ENCODE measurements around the gene LAD1. TPM values are rescaled to one million over a fixed set of nuclear protein-coding genes. Genes with fewer than 3 reads are reported as not detected.

The LAD1 gene
- total RNA-seq, 1 experiment from 2014 or later: 0.10 TPM

DNA sequence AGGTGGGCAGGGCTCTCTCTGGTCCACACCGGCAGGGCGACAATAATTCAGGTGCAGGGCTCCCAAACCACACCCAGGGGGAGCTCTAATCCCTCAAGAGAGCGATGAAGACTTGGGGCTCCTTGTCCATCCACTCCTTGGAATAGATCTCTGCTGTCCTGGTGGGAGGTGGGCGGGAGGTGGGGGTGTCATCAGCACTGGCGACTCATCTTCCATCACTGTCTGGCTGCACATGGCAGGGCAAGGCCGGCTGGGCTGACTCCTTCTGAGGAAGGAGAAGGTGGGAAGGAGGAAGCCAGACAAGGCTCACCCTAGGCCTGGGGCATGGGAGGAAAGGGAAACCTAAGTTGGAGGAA lies 50.9 kb downstream of the LAD1 start:
- H3K27me3 ChIP-seq (ENCODE audit: control insufficient read depth, insufficient read depth, low read length): peaks cover 2% of the 10 kb centered on the region
- intact Hi-C loops (cut with micrococcal nuclease; ENCODE audit: unreplicated experiment): loop anchor here (5.0 kb wide), 1 partner anchor 96 kb away; no protein-coding TSS in a partner anchor
- no peaks in the 10 kb centered on the region for H3K4me1 ChIP-seq (ENCODE audit: control insufficient read depth, insufficient read depth, low read length)
- H3K36me3 ChIP-seq (ENCODE audit: control insufficient read depth, insufficient read depth, low read length): no peaks in the 10 kb centered on the region
- H3K4me3 ChIP-seq (ENCODE audit: low read depth in 2 of 2, low read length in 2 of 2): no peak overlapping the region
- TF ChIP-seq TCF7L2 (IDR thresholded peaks at IDR 0.05; ENCODE audit: low read depth, low read length): no peak
- TF ChIP-seq, protein P1, sequence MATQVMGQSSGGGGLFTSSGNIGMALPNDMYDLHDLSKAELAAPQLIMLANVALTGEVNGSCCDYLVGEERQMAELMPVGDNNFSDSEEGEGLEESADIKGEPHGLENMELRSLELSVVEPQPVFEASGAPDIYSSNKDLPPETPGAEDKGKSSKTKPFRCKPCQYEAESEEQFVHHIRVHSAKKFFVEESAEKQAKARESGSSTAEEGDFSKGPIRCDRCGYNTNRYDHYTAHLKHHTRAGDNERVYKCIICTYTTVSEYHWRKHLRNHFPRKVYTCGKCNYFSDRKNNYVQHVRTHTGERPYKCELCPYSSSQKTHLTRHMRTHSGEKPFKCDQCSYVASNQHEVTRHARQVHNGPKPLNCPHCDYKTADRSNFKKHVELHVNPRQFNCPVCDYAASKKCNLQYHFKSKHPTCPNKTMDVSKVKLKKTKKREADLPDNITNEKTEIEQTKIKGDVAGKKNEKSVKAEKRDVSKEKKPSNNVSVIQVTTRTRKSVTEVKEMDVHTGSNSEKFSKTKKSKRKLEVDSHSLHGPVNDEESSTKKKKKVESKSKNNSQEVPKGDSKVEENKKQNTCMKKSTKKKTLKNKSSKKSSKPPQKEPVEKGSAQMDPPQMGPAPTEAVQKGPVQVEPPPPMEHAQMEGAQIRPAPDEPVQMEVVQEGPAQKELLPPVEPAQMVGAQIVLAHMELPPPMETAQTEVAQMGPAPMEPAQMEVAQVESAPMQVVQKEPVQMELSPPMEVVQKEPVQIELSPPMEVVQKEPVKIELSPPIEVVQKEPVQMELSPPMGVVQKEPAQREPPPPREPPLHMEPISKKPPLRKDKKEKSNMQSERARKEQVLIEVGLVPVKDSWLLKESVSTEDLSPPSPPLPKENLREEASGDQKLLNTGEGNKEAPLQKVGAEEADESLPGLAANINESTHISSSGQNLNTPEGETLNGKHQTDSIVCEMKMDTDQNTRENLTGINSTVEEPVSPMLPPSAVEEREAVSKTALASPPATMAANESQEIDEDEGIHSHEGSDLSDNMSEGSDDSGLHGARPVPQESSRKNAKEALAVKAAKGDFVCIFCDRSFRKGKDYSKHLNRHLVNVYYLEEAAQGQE (IDR thresholded peaks at IDR 0.05; ENCODE audit: insufficient read depth in 1 of 2, low read depth in 2 of 2, low read length in 1 of 2): no peak
- TF ChIP-seq, protein P2, sequence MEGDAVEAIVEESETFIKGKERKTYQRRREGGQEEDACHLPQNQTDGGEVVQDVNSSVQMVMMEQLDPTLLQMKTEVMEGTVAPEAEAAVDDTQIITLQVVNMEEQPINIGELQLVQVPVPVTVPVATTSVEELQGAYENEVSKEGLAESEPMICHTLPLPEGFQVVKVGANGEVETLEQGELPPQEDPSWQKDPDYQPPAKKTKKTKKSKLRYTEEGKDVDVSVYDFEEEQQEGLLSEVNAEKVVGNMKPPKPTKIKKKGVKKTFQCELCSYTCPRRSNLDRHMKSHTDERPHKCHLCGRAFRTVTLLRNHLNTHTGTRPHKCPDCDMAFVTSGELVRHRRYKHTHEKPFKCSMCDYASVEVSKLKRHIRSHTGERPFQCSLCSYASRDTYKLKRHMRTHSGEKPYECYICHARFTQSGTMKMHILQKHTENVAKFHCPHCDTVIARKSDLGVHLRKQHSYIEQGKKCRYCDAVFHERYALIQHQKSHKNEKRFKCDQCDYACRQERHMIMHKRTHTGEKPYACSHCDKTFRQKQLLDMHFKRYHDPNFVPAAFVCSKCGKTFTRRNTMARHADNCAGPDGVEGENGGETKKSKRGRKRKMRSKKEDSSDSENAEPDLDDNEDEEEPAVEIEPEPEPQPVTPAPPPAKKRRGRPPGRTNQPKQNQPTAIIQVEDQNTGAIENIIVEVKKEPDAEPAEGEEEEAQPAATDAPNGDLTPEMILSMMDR (IDR thresholded peaks at IDR 0.05): peak; percentile 83
- DNase-seq (ENCODE audit: low read depth, low spot score) (no peak), ATAC-seq (peak; percentile 88)
- H3K27ac ChIP-seq (ENCODE audit: low read length): no peak overlapping the region
- POLR2A ChIA-PET: no interaction called here
- BruUV-seq (replicated peaks): no TSS peak
- no peaks in the 10 kb centered on the region for H3K9me3 ChIP-seq (ENCODE audit: control insufficient read depth, insufficient read depth, low read depth, low read length)
- in situ Hi-C loops (cut with HindIII; ENCODE audit: low pct_unique_long_range_greater_than_20kb, low sequenced_read_pairs): no loop called here
- CTCF ChIA-PET: interaction anchor here (0.6 to 1.1 kb wide), 3 partner anchors 73 to 346 kb away, joined by 3 to 6 read pairs (median 3); no protein-coding TSS in a partner anchor

DNA sequence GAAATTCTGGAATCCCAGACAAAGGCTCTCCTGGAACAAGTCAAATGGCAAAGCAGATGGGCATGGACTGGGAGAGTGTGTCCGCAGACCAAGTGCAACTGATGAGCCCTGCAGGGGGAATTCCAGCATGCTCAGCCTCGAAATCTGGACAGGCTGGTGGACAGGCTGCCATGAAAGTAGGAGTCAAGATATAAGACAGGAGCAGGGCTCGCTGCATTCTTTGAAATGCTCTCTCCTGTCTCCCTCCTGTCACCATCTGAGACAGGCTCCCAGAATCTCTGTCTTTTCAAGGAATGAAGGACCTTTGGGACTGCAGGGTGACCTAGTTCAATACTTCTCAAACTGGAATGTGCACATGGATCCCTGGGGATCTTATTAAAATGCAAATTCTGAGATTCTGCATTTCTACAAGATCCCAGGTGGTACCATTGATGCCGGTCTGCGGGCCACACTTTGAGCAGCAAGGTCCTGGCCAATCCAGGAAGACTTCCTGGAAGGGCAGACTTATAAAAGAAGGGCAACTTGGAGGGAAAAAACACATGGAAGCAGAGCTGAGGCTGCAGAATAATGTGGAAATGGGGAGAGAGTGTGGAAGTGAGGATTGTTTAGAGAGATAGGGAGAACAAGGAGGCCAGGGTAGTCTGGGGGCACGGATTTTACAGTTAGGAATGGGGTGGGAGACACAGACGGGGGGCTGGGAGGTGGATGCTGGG lies 51.5 kb downstream of the LAD1 start:
- Histone ChIP-seq H3K4me3 (ENCODE audit: low read depth in 2 of 2, low read length in 2 of 2) (no peak overlapping the region), H3K36me3 (ENCODE audit: control insufficient read depth, insufficient read depth, low read length) (no peaks in the 10 kb centered on the region), H3K9me3 (ENCODE audit: control insufficient read depth, insufficient read depth, low read depth, low read length) (no peaks in the 10 kb centered on the region), H3K4me1 (ENCODE audit: control insufficient read depth, insufficient read depth, low read length) (no peaks in the 10 kb centered on the region), H3K27ac (ENCODE audit: low read length) (no peak overlapping the region), H3K27me3 (ENCODE audit: control insufficient read depth, insufficient read depth, low read length) (peaks cover 2% of the 10 kb centered on the region)
- ChIA-PET CTCF (interaction anchor here (0.6 to 1.7 kb wide), 9 partner anchors 12 to 346 kb away, joined by 3 to 8 read pairs (median 3); no protein-coding TSS in a partner anchor), POLR2A (interaction anchor here (0.6 kb wide), 1 partner anchor 62 kb away, joined by 4 read pairs; no protein-coding TSS in a partner anchor)
- intact Hi-C loops (cut with micrococcal nuclease; ENCODE audit: unreplicated experiment): loop anchor here (5.0 kb wide), 1 partner anchor 95 kb away; no protein-coding TSS in a partner anchor
- TF ChIP-seq, protein P1 (IDR thresholded peaks at IDR 0.05; ENCODE audit: insufficient read depth in 1 of 2, low read depth in 2 of 2, low read length in 1 of 2): no peak
- TF ChIP-seq, protein P2 (IDR thresholded peaks at IDR 0.05): no peak
- TF ChIP-seq TCF7L2 (IDR thresholded peaks at IDR 0.05; ENCODE audit: low read depth, low read length) (no peak), SIN3A (IDR thresholded peaks at IDR 0.05; ENCODE audit: borderline replicate concordance, insufficient read depth, low read depth, low read length) (no peak), POLR2AphosphoS5 (IDR thresholded peaks at IDR 0.05; ENCODE audit: low read depth, low read length) (no peak)
- no peak for ATAC-seq
- BruUV-seq (replicated peaks): no TSS peak
- in situ Hi-C loops (cut with HindIII; ENCODE audit: low pct_unique_long_range_greater_than_20kb, low sequenced_read_pairs): no loop called here
- DNase-seq (ENCODE audit: low read depth, low spot score): no peak
